Ascending aorta (tissue), 2 donors: ENCODE measurements around the gene SMDT1. TPM values are rescaled to one million over a fixed set of nuclear protein-coding genes. Genes with fewer than 3 reads are reported as not detected.
"Not testable (repeated sequence)": the region's sequence is repeated elsewhere in the genome, so short reads cannot be mapped to it uniquely, and the experiment has no call there.

ENCODE experiments used
- DNase-seq, 2 donors: peaks; one replicate each; pipeline ENCODE4 v3.0.0-alpha.2; 2019; ENCODE audit warnings: low spot score in 2 of 2
- H3K27ac ChIP-seq, 2 donors: fragments of 200-600 bp; sonication (generic); one replicate each; pipeline ENCODE4 v1.5.1; 2016 to 2017; ENCODE audit warnings: mild to moderate bottlenecking in 1 of 2
- H3K27me3 ChIP-seq: fragments of 200-600 bp; sonication (generic); one replicate; pipeline ENCODE4 v1.5.1; 2017
- H3K36me3 ChIP-seq, 2 donors: fragments of 200-600 bp; sonication (generic); one replicate each; pipeline ENCODE4 v1.5.1; 2016
- H3K4me1 ChIP-seq, 2 donors: fragments of 200-600 bp; sonication (generic); one replicate each; pipeline ENCODE4 v1.5.1; 2016 to 2017; ENCODE audit warnings: mild to moderate bottlenecking in 1 of 2
- H3K4me3 ChIP-seq, 2 donors: fragments of 200-600 bp; sonication (generic); one replicate each; pipeline ENCODE4 v1.5.1; 2016 to 2017; ENCODE audit warnings: mild to moderate bottlenecking in 1 of 2
- H3K9me3 ChIP-seq, 2 donors: fragments of 200-600 bp; sonication (generic); one replicate each; pipeline ENCODE4 v1.5.1; 2016
- CTCF ChIP-seq, 3 experiments: fragments of 200-600 bp in 2 of 3; fragments of 450-650 bp in 1 of 3; sonication (generic) in 2 of 3; IDR thresholded peaks; one replicate each; pipeline ENCODE4 v1.5.1; 2016 to 2019; ENCODE audit warnings: antibody characterized with exemption in 3 of 3, mild to moderate bottlenecking in 1 of 3, moderate library complexity in 1 of 3
- intact Hi-C: fragments of 100-400 bp; cut with DNase I; formaldehyde crosslinking; loops from one replicate; pipeline ENCODE4 v1.15.1; 2023
- total RNA-seq: library from RNA; depleted of rRNA; stranded (reverse); fragments of >200 nt; gene quantifications from one replicate; pipeline ENCODE4 v1.1.0, GENCODE V29; 2016

Gene SMDT1
- total RNA-seq, 1 donor from 2014 or later: 1.3 TPM

GRCh38 chr22:42116848-42117424 is 37.4 kb downstream of the SMDT1 start:
- H3K27ac ChIP-seq: no peak overlapping the region
- H3K9me3 ChIP-seq: peaks cover 12 to 17% of the 10 kb centered on the region in 2 donors
- peaks cover 0 to 3% of the 10 kb centered on the region in 2 donors for H3K36me3 ChIP-seq
- no peaks in the 10 kb centered on the region for H3K27me3 ChIP-seq
- no peaks in the 10 kb centered on the region for H3K4me1 ChIP-seq
- no peak for DNase-seq
- TF ChIP-seq CTCF (IDR thresholded peaks at IDR 0.05): no peak
- intact Hi-C loops: no loop called here
- no peak overlapping the region for H3K4me3 ChIP-seq

- H3K4me1 ChIP-seq, DNase-seq, intact Hi-C loops, H3K27me3 ChIP-seq, H3K4me3 ChIP-seq, H3K27ac ChIP-seq, H3K9me3 ChIP-seq, H3K36me3 ChIP-seq: not testable (repeated sequence)
Observed at GRCh38 chr22:42120231-42121021, 40.9 kb downstream of the SMDT1 start.

GRCh38 chr22:42123529-42123928 is 44.0 kb downstream of the SMDT1 start:
- H3K27me3 ChIP-seq, DNase-seq, H3K4me1 ChIP-seq, H3K9me3 ChIP-seq, H3K4me3 ChIP-seq, intact Hi-C loops, H3K36me3 ChIP-seq, H3K27ac ChIP-seq: not testable (repeated sequence)

- DNase-seq: no peak
- Histone ChIP-seq H3K4me1 (no peaks in the 10 kb centered on the region), H3K27me3 (no peaks in the 10 kb centered on the region), H3K9me3 (no peaks in the 10 kb centered on the region), H3K27ac (no peak overlapping the region), H3K36me3 (no peaks in the 10 kb centered on the region), H3K4me3 (no peak overlapping the region)
- intact Hi-C loops: no loop called here
- no peak for TF ChIP-seq CTCF (IDR thresholded peaks at IDR 0.05)
Observed at GRCh38 chr22:42127606-42128005, 48.1 kb downstream of the SMDT1 start.

- H3K27ac ChIP-seq, DNase-seq, intact Hi-C loops, H3K4me3 ChIP-seq, H3K9me3 ChIP-seq, H3K4me1 ChIP-seq, H3K27me3 ChIP-seq, H3K36me3 ChIP-seq: not testable (repeated sequence)
Observed at GRCh38 chr22:42128007-42128406, 48.5 kb downstream of the SMDT1 start.

GRCh38 chr22:42128776-42129694 is 49.5 kb downstream of the SMDT1 start:
- H3K27ac ChIP-seq, H3K36me3 ChIP-seq, intact Hi-C loops, H3K4me1 ChIP-seq, H3K9me3 ChIP-seq, DNase-seq, H3K27me3 ChIP-seq, H3K4me3 ChIP-seq: not testable (repeated sequence)

- DNase-seq, H3K27me3 ChIP-seq, H3K4me3 ChIP-seq, H3K36me3 ChIP-seq, H3K27ac ChIP-seq, intact Hi-C loops, H3K9me3 ChIP-seq, H3K4me1 ChIP-seq: not testable (repeated sequence)
Observed at GRCh38 chr22:42130182-42130581, 50.7 kb downstream of the SMDT1 start.

GRCh38 chr22:42130639-42131431 is 51.3 kb downstream of the SMDT1 start, which contains the start of gene CYP2D6:
CYP2D6 (minus strand) TSS chr22:42130810; CDS start chr22:42130791, 19 bp downstream.
- H3K36me3 ChIP-seq, H3K4me1 ChIP-seq, H3K27me3 ChIP-seq, H3K9me3 ChIP-seq, intact Hi-C loops, H3K27ac ChIP-seq, H3K4me3 ChIP-seq: not testable (repeated sequence)
- peak in 1 of 2 donors; percentile 63 for DNase-seq
